Small intestine (tissue), 7 donors: ENCODE results near the gene GRM5. TPM values are rescaled to one million over a fixed set of nuclear protein-coding genes. Genes with fewer than 3 reads are reported as not detected.
A peak's percentile ranks its signal among the peaks of the same experiment; 100 is the strongest.

Source experiments
- DNase-seq, 2 donors: peaks; one replicate each; pipeline versions ENCODE4 v3.0.0 to v3.0.0-alpha.2; 2013
- FAIRE-seq: peaks from 2 replicates; lab custom pipeline; 2012; peaks lifted over from hg19 to GRCh38; lab: Jason Lieb, UNC
- H3K27ac ChIP-seq, 3 donors: one replicate each; pipeline ENCODE4 v1.5.1; 2013; ENCODE audit warnings: low read length in 2 of 3, mild to moderate bottlenecking in 2 of 3, control low read depth in 1 of 3, inconsistent platforms in 1 of 3, low read depth in 1 of 3, moderate library complexity in 1 of 3
- H3K27me3 ChIP-seq, 3 donors: one replicate each; pipeline ENCODE4 v1.6.1; 2013; ENCODE audit warnings: low read length in 3 of 3, inconsistent platforms in 1 of 3; ENCODE audit not compliant: control insufficient read depth in 3 of 3, insufficient read depth in 3 of 3
- H3K36me3 ChIP-seq, 3 donors: one replicate each; pipeline ENCODE4 v1.6.1; 2013; ENCODE audit warnings: low read length in 3 of 3, inconsistent platforms in 1 of 3, low read depth in 1 of 3, mild to moderate bottlenecking in 1 of 3, moderate library complexity in 1 of 3; ENCODE audit not compliant: control insufficient read depth in 3 of 3, insufficient read depth in 2 of 3
- H3K4me1 ChIP-seq, 3 donors: one replicate each; pipeline ENCODE4 v1.6.1; 2013; ENCODE audit warnings: low read length in 2 of 3, inconsistent platforms in 1 of 3, low read depth in 1 of 3, mild to moderate bottlenecking in 1 of 3, moderate library complexity in 1 of 3; ENCODE audit not compliant: control insufficient read depth in 3 of 3, insufficient read depth in 2 of 3
- H3K4me3 ChIP-seq, 3 donors: one replicate each; pipeline ENCODE4 v1.5.1; 2013; ENCODE audit warnings: low read length in 3 of 3, control low read depth in 1 of 3, inconsistent platforms in 1 of 3, low read depth in 1 of 3, mild to moderate bottlenecking in 1 of 3, moderate library complexity in 1 of 3
- H3K9me3 ChIP-seq, 2 donors: one replicate each; pipeline ENCODE4 v1.6.1; 2013; ENCODE audit warnings: low read depth in 1 of 2, low read length in 1 of 2; ENCODE audit not compliant: control insufficient read depth in 2 of 2, insufficient read depth in 1 of 2
- WGBS, 3 donors: extraction: QIAGEN DNeasy Blood & Tissue Kit; methylation state at CpG; one replicate each; pipeline ENCODE4 v1.1.7; 2013; 5-methylcytosine and 5-hydroxymethylcytosine counted together
- polyA plus RNA-seq, 4 donors: library from polyadenylated mRNA; stranded (reverse) in 3 of 4; unstranded in 1 of 4; fragments of 200-250 nt in 3 of 4; fragments of 120-200 nt in 1 of 4; gene quantifications; one replicate each; pipeline versions ENCODE4 v1.2.1 to v1.2.3, GENCODE V29; 2013
- donor health status: healthy with polysubstance abuse.
- donor health status: control.
- donor health status: control.
- donor health status: Bipolar disorder and iron deficiency.
- donor health status: healthy.

Gene GRM5
- polyA plus RNA-seq, 4 donors, result 0.01 TPM; not detected in 3

GRCh38 chr11:88515002-88515401, 550.8 kb downstream of the GRM5 start:
- no peak overlapping the region for H3K4me3 ChIP-seq
- FAIRE-seq (no peak), DNase-seq (no peak)
- 76 to 90% (median 78%) methylated on average over 4 of the region's 4 CpGs for WGBS, 3 donors
- H3K27me3 ChIP-seq, result peaks cover 0 to 9% (median 0%) of the 10 kb centered on the region in 3 donors
- H3K9me3 ChIP-seq, result no peaks in the 10 kb centered on the region
- H3K27ac ChIP-seq, result no peak overlapping the region
- H3K4me1 ChIP-seq, result no peaks in the 10 kb centered on the region
- no peaks in the 10 kb centered on the region for H3K36me3 ChIP-seq

GRCh38 chr11:88511006-88511405, 554.8 kb downstream of the GRM5 start:
- 47 to 77% (median 53%) methylated on average over 1 of the region's 1 CpG for WGBS, 3 donors
- FAIRE-seq, result no peak
- Histone ChIP-seq H3K4me3 (no peak overlapping the region), H3K4me1 (peaks cover 0 to 3% (median 0%) of the 10 kb centered on the region in 3 donors), H3K9me3 (no peaks in the 10 kb centered on the region), H3K27ac (no peak overlapping the region), H3K36me3 (no peaks in the 10 kb centered on the region), H3K27me3 (peaks cover 8 to 24% (median 11%) of the 10 kb centered on the region in 3 donors)
- no peak for DNase-seq

- FAIRE-seq, result no peak
- Histone ChIP-seq H3K27ac (no peak overlapping the region), H3K4me1 (peaks cover 0 to 3% (median 0%) of the 10 kb centered on the region in 3 donors), H3K4me3 (peak overlapping the region; percentile 4 to 39 (median 14)), H3K9me3 (no peaks in the 10 kb centered on the region), H3K27me3 (peaks cover 8 to 24% (median 11%) of the 10 kb centered on the region in 3 donors), H3K36me3 (no peaks in the 10 kb centered on the region)
- peak in 1 of 2 donors; percentile 73 for DNase-seq
- WGBS, 3 donors, result 6 to 12% (median 8%) methylated on average over 53 to 84 of the region's 84 CpGs
Observed at GRCh38 chr11:88508759-88509581, 556.8 kb downstream of the GRM5 start.

- Histone ChIP-seq H3K27me3 (peaks cover 8 to 24% (median 11%) of the 10 kb centered on the region in 3 donors), H3K4me3 (peak overlapping the region in 2 of 3 donors; percentile 14 to 39), H3K4me1 (peaks cover 0 to 3% (median 0%) of the 10 kb centered on the region in 3 donors), H3K27ac (no peak overlapping the region), H3K9me3 (no peaks in the 10 kb centered on the region), H3K36me3 (no peaks in the 10 kb centered on the region)
- DNase-seq (peak in 1 of 2 donors; percentile 45), FAIRE-seq (no peak)
- WGBS, 3 donors, result 10 to 24% (median 17%) methylated on average over 23 of the region's 23 CpGs
Observed at GRCh38 chr11:88508418-88508758, 557.4 kb downstream of the GRM5 start.

GRCh38 chr11:88507771-88508417, 557.9 kb downstream of the GRM5 start:
- Histone ChIP-seq H3K9me3 (no peaks in the 10 kb centered on the region), H3K27ac (no peak overlapping the region), H3K4me3 (peak overlapping the region in 1 of 3 donors; percentile 39), H3K36me3 (no peaks in the 10 kb centered on the region), H3K4me1 (peaks cover 0 to 3% (median 0%) of the 10 kb centered on the region in 3 donors), H3K27me3 (peaks cover 8 to 24% (median 11%) of the 10 kb centered on the region in 3 donors)
- 48 to 67% (median 52%) methylated on average over 11 of the region's 11 CpGs for WGBS, 3 donors
- FAIRE-seq (no peak), DNase-seq (peak in 1 of 2 donors; percentile 43)

- no peak for FAIRE-seq
- peaks cover 0 to 3% of the 10 kb centered on the region in 2 donors for H3K9me3 ChIP-seq
- 46 to 48% (median 48%) methylated on average over 2 of the region's 2 CpGs for WGBS, 3 donors
Observed at GRCh38 chr11:88501541-88501940, 564.2 kb downstream of the GRM5 start.

GRCh38 chr11:88495836-88496235, 569.9 kb downstream of the GRM5 start:
- peak overlapping the region in 1 of 3 donors; percentile 32 for H3K27ac ChIP-seq
- DNase-seq (peak in 1 of 2 donors; percentile 51), FAIRE-seq (no peak)
- peaks cover 0 to 3% of the 10 kb centered on the region in 2 donors for H3K9me3 ChIP-seq
- 53 to 76% (median 63%) methylated on average over 2 of the region's 2 CpGs for WGBS, 3 donors
- peaks cover 0 to 4% (median 0%) of the 10 kb centered on the region in 3 donors for H3K4me1 ChIP-seq
- H3K27me3 ChIP-seq, result no peaks in the 10 kb centered on the region
- no peaks in the 10 kb centered on the region for H3K36me3 ChIP-seq
- H3K4me3 ChIP-seq, result no peak overlapping the region

More at GRCh38 chr11:88501541-88501940, 564.2 kb downstream of the GRM5 start:
- no peak overlapping the region for H3K27ac ChIP-seq
- H3K27me3 ChIP-seq, result no peaks in the 10 kb centered on the region
- no peaks in the 10 kb centered on the region for H3K36me3 ChIP-seq
- DNase-seq, result peak in 1 of 2 donors; percentile 13
- peaks cover 0 to 5% (median 0%) of the 10 kb centered on the region in 3 donors for H3K4me1 ChIP-seq
- H3K4me3 ChIP-seq, result no peak overlapping the region

GRCh38 chr11:88494848-88495247, 570.9 kb downstream of the GRM5 start:
- WGBS, 3 donors, result 90 to 94% (median 92%) methylated on average over 2 of the region's 2 CpGs
- H3K4me1 ChIP-seq, result peaks cover 0 to 3% (median 0%) of the 10 kb centered on the region in 3 donors

More at GRCh38 chr11:88494848-88495247, 570.9 kb downstream of the GRM5 start:
- no peak for FAIRE-seq
- no peak for DNase-seq
- H3K27ac ChIP-seq, result no peak overlapping the region
- H3K4me3 ChIP-seq, result no peak overlapping the region
- H3K36me3 ChIP-seq, result no peaks in the 10 kb centered on the region
- peaks cover 0 to 3% of the 10 kb centered on the region in 2 donors for H3K9me3 ChIP-seq
- H3K27me3 ChIP-seq, result no peaks in the 10 kb centered on the region
